ENCODE results near the gene NEU1. TPM values are rescaled to one million over a fixed set of nuclear protein-coding genes. Genes with fewer than 3 reads are reported as not detected.

The NEU1 gene
- total RNA-seq, 1 experiment from 2014 or later, result 15.1 TPM

- Histone ChIP-seq H3K9me3 (ENCODE audit: control insufficient read depth in 1 of 2, insufficient read depth in 1 of 2, low read depth in 1 of 2, low read length in 2 of 2) (no peaks in the 10 kb centered on the region), H4K20me1 (ENCODE audit: insufficient read depth) (no peaks in the 10 kb centered on the region), H3K36me3 (ENCODE audit: control insufficient read depth in 1 of 2, insufficient read depth in 2 of 2, low read length in 2 of 2) (no peaks in the 10 kb centered on the region), H3K9me2 (ENCODE audit: insufficient read depth) (no peaks in the 10 kb centered on the region), H3K27me3 (ENCODE audit: insufficient read depth, low read length) (no peaks in the 10 kb centered on the region), H2AFZ (ENCODE audit: low read depth, low read length, poor library complexity, severe bottlenecking) (no peak overlapping the region), H3K27ac (ENCODE audit: low read depth, low read length) (no peak overlapping the region), H3K9ac (ENCODE audit: low read length) (no peak overlapping the region), H3K4me2 (ENCODE audit: low read length) (no peak overlapping the region), H3K79me2 (ENCODE audit: insufficient read depth, low read length) (no peaks in the 10 kb centered on the region), H3K4me1 (ENCODE audit: control insufficient read depth in 1 of 2, insufficient read depth in 2 of 2, low read length in 2 of 2) (peaks cover 6% of the 10 kb centered on the region in 2 experiments; a peak in 3 of 4 replicates), H3K4me3 (replicated peaks in 1 of 2; ENCODE audit: low read depth in 1 of 2, low read length in 2 of 2) (no peak overlapping the region)
- ATAC-seq, result no peak
- CTCF ChIA-PET, result no interaction called here
- TF ChIP-seq EZH2phosphoT487 (IDR thresholded peaks at IDR 0.05; ENCODE audit: borderline replicate concordance) (no peak), EGR1 (IDR thresholded peaks at IDR 0.05; ENCODE audit: low read depth) (no peak), JUND (IDR thresholded peaks at IDR 0.05) (no peak), ZFX (IDR thresholded peaks at IDR 0.05) (no peak), CBX3 (IDR thresholded peaks at IDR 0.05; ENCODE audit: low read depth) (no peak), SRF (IDR thresholded peaks at IDR 0.05; ENCODE audit: low read depth) (no peak), RAD21 (IDR thresholded peaks at IDR 0.05; ENCODE audit: low read depth) (no peak), EZH2 (IDR thresholded peaks at IDR 0.05) (no peak), YY1 (IDR thresholded peaks at IDR 0.05; ENCODE audit: extremely low read depth, insufficient replicate concordance, low read depth, low read length) (no peak), CEBPB (IDR thresholded peaks at IDR 0.05; ENCODE audit: low read depth) (no peak), POLR2AphosphoS5 (IDR thresholded peaks at IDR 0.05; ENCODE audit: low read depth, low read length) (no peak), ATF3 (IDR thresholded peaks at IDR 0.05) (no peak)
- TF ChIP-seq, protein P1, sequence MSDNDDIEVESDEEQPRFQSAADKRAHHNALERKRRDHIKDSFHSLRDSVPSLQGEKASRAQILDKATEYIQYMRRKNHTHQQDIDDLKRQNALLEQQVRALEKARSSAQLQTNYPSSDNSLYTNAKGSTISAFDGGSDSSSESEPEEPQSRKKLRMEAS (IDR thresholded peaks at IDR 0.05), result no peak
- TF ChIP-seq, protein P2, sequence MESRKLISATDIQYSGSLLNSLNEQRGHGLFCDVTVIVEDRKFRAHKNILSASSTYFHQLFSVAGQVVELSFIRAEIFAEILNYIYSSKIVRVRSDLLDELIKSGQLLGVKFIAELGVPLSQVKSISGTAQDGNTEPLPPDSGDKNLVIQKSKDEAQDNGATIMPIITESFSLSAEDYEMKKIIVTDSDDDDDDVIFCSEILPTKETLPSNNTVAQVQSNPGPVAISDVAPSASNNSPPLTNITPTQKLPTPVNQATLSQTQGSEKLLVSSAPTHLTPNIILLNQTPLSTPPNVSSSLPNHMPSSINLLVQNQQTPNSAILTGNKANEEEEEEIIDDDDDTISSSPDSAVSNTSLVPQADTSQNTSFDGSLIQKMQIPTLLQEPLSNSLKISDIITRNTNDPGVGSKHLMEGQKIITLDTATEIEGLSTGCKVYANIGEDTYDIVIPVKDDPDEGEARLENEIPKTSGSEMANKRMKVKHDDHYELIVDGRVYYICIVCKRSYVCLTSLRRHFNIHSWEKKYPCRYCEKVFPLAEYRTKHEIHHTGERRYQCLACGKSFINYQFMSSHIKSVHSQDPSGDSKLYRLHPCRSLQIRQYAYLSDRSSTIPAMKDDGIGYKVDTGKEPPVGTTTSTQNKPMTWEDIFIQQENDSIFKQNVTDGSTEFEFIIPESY (IDR thresholded peaks at IDR 0.05; ENCODE audit: extremely low read depth, insufficient replicate concordance, low read length), result no peak
- TF ChIP-seq, protein P3, sequence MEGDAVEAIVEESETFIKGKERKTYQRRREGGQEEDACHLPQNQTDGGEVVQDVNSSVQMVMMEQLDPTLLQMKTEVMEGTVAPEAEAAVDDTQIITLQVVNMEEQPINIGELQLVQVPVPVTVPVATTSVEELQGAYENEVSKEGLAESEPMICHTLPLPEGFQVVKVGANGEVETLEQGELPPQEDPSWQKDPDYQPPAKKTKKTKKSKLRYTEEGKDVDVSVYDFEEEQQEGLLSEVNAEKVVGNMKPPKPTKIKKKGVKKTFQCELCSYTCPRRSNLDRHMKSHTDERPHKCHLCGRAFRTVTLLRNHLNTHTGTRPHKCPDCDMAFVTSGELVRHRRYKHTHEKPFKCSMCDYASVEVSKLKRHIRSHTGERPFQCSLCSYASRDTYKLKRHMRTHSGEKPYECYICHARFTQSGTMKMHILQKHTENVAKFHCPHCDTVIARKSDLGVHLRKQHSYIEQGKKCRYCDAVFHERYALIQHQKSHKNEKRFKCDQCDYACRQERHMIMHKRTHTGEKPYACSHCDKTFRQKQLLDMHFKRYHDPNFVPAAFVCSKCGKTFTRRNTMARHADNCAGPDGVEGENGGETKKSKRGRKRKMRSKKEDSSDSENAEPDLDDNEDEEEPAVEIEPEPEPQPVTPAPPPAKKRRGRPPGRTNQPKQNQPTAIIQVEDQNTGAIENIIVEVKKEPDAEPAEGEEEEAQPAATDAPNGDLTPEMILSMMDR (IDR thresholded peaks at IDR 0.05 in 2 of 3, conservative IDR thresholded peaks at IDR 0.05 in 1 of 3; ENCODE audit: borderline replicate concordance in 1 of 3, insufficient read depth in 1 of 3, low read depth in 2 of 3, low read length in 2 of 3), result no peak
- POLR2A ChIA-PET, result interaction anchor here (0.8 kb wide), 1 partner anchor 11 kb away, joined by 3 read pairs; the partner anchor contains the start of gene NEU1
- intact Hi-C loops (cut with micrococcal nuclease), result no loop called here
- no peak for DNase-seq (ENCODE audit: low read depth, low spot score)
- RAD21 ChIA-PET (ENCODE audit: low non-redundant PET in 1 of 2, low total read pairs in 2 of 2, uncharacterized antibody in 2 of 2, unreplicated experiment in 2 of 2), result no interaction called here
- BruUV-seq (replicated peaks), result no TSS peak
Observed at GRCh38 chr6:31874084-31874670, 11.6 kb upstream of the NEU1 start.

All from HCT116 (cell line).